Fibroblast of the aortic adventitia (primary cell): ENCODE results near the gene OSBPL3. TPM values are rescaled to one million over a fixed set of nuclear protein-coding genes. Genes with fewer than 3 reads are reported as not detected.
A peak's percentile ranks its signal among the peaks of the same experiment; 100 is the strongest.

Source experiments
- DNase-seq: peaks from one replicate; pipeline ENCODE4 v3.0.0-alpha.2; 2010; ENCODE audit warnings: low read depth
- H3K4me3 ChIP-seq: 2 replicates; pipeline ENCODE4 v1.5.1; 2011; ENCODE audit warnings: low read depth, mild to moderate bottlenecking, control low read depth, low read length, moderate library complexity
- total RNA-seq: library from RNA; depleted of rRNA; stranded (reverse); fragments of >200 nt; gene quantifications from 2 replicates; pipeline ENCODE4 v1.2.3, GENCODE V29; 2012; ENCODE audit warnings: low replicate concordance
- TF ChIP-seq, protein P1 (sequence below): IDR thresholded peaks from 2 replicates; pipeline ENCODE4 v1.5.1; 2011; ENCODE audit warnings: mild to moderate bottlenecking, low read length, control low read depth, inconsistent platforms; ENCODE audit not compliant: insufficient read depth

The OSBPL3 gene
- total RNA-seq, 1 donor, result 46.0 TPM

DNA sequence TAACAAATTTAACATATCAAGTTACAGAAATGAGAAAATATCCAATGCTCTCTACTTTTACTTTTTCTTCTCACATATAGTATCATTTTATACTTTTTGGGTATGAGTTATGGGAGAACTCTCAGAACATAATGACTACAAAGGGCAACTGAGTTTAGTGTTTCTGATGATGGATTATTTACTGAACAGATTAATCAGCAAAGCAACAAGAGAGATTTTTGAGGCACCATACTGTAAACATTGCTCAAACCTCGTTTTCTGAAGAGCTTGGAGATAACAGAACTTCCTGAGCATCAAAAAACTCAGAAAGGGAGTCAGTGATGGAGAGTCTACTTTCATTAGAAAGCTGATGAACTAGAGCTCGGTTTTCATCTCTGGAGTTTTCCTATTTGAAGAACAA is 137.9 kb downstream of the OSBPL3 start:
- no peak overlapping the region for H3K4me3 ChIP-seq
- TF ChIP-seq, protein P1, sequence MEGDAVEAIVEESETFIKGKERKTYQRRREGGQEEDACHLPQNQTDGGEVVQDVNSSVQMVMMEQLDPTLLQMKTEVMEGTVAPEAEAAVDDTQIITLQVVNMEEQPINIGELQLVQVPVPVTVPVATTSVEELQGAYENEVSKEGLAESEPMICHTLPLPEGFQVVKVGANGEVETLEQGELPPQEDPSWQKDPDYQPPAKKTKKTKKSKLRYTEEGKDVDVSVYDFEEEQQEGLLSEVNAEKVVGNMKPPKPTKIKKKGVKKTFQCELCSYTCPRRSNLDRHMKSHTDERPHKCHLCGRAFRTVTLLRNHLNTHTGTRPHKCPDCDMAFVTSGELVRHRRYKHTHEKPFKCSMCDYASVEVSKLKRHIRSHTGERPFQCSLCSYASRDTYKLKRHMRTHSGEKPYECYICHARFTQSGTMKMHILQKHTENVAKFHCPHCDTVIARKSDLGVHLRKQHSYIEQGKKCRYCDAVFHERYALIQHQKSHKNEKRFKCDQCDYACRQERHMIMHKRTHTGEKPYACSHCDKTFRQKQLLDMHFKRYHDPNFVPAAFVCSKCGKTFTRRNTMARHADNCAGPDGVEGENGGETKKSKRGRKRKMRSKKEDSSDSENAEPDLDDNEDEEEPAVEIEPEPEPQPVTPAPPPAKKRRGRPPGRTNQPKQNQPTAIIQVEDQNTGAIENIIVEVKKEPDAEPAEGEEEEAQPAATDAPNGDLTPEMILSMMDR, result no peak
- no peak for DNase-seq

DNA sequence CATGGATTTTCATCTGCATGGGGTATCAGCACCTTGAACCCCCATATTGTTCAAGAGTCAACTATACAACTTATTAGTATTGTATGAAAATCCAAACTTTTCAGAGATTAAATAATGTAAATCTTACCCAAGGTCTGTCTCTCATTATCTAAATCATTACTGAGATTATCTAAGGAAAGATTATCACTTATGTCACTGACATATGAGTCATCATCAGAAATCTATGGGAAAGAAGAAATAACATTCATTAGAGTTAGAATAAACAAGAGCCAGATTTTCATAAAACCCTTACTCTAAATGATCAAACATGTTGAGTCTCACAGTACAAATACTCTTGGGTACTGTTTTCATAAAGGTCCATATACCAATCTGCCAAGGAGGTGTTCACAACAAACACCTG is 139.4 kb downstream of the OSBPL3 start:
- DNase-seq, result peak; percentile 35

DNA sequence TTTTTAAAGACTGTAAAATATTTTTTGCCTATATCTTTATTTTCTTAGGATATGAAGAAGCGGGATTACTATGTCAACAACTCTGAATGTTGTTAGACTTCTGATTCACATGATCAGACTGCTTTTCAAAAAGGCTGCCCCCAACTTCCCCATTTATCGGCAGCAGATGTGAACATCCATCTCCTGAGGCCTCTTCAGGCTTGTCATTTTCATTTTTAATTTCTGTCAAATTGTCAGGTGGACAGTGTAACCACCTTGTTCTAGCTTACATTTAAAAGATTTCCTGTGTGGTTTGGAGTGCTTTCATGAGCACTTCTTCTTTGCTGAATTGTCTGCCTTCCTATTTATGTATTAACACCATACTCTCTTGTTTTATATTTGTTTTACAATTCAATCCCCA is 143.9 kb downstream of the OSBPL3 start:
- no peak overlapping the region for H3K4me3 ChIP-seq
- TF ChIP-seq, protein P1, result no peak
- no peak for DNase-seq

More for the DNA sequence above, 139.4 kb downstream of the OSBPL3 start:
- H3K4me3 ChIP-seq, result no peak overlapping the region
- TF ChIP-seq, protein P1, result no peak

DNA sequence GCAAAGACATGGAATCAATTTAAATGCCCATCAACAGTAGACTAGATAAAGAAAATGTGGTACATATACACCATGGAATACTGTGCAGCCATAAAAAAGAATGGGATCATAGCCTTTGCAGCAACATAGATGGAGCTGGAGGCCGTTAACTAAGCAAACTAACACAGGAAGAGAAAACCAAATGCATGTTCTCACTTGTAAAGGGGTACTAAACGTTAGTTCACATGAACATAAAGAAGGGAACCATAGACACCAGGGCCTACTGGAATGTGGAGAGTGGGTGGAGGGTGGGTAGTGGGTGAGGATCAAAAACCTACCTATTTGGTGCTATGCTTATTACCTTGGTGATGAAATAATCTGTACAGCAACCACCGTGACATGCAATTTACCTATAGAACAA is 144.3 kb downstream of the OSBPL3 start:
- TF ChIP-seq, protein P1, result no peak
- no peak overlapping the region for H3K4me3 ChIP-seq
- no peak for DNase-seq

DNA sequence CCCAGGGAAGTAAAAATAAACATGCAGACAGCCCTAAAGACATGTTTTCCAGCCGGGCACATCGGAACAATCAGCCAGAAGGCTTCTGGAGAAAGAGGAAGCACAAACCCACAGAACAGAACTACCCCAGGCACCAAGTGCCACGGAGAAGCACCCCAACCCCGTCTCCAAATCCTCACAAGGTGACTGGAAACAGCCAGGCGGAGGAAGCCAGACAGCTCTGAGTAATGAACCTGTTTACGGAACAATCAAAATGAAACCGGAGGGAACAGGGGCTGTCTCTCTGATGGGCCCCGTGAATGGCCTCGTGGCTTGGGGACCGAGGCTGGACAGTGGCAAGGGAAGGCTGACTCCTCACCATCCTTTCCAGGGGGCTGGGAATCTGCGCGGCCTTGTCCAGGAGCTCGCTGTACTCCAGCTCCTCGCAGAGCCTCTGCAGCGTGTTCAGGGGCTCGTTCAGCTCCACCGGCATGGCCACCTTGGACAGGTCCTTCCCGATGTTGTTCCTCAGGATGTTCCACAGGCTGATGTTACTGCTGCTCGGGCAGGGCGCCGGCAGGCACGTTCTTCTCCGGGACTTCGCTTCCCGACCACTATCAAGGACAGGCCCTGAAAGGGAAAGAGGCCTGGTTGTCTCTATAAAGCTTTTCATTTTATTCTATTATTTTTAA is 145.7 kb downstream of the OSBPL3 start:
- TF ChIP-seq, protein P1, result no peak
- DNase-seq, result no peak
- H3K4me3 ChIP-seq, result no peak overlapping the region

DNA sequence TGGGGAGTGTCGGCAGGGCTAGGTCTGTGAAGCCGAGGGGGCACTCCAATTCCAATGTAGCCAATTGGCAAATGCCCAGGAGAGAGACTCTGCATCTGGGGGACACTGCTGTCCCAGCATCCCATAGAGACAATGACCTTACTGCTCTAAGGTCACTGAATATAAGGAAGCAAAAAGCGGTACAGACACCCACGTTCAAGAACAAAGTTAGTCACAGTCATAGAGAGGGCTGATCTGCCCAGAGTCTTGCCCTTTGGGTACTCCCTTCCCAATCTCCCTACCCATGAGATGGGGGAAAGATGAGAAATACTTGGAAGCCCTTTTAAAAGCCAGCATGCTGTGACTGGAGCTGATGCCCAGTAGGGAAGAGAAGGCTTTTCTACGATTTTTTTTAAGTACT is 146.4 kb downstream of the OSBPL3 start:
- DNase-seq, result no peak
- no peak overlapping the region for H3K4me3 ChIP-seq
- TF ChIP-seq, protein P1, result no peak

DNA sequence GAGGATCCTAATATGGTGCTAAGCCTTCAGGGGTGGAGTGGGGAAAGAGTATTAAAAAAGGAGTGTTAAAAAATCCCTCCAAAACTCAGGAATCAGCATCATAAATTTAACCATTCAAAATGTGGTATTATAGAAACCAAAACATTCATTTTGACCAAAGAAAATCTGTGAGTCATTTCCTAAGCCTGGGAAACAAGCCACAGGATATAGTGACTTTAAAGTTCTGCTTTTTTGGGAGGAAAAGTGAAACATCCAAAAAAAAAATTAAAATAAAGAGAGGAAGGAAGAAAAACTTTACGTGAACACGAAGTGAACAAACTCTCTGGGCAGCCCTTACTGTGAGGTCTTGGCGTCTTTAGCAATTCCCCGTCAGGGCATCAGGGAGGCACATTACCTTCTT is 148.7 kb downstream of the OSBPL3 start:
- TF ChIP-seq, protein P1, result no peak
- DNase-seq, result peak; percentile 85
- no peak overlapping the region for H3K4me3 ChIP-seq
